ENCODE data around the gene NUP214.

GRCh38 chr9:131252120-131252519 lies 126.7 kb downstream of the NUP214 start:
- TF ChIP-seq CTCF (conservative IDR thresholded peaks at IDR 0.05; ENCODE audit: low read depth, low read length), result no peak
- no peak for TF ChIP-seq EZH2 (IDR thresholded peaks at IDR 0.05; ENCODE audit: borderline replicate concordance, low read depth, low read length, poor library complexity, severe bottlenecking)
